HuH-7 (cell line): Measurements from ENCODE around the gene GLOD4.
A peak's percentile ranks its signal among the peaks of the same experiment; 100 is the strongest.

ENCODE experiments used
- DNase-seq: peaks from one replicate; pipeline ENCODE4 v3.0.0; 2011; ENCODE audit warnings: low spot score

Gene GLOD4

DNA sequence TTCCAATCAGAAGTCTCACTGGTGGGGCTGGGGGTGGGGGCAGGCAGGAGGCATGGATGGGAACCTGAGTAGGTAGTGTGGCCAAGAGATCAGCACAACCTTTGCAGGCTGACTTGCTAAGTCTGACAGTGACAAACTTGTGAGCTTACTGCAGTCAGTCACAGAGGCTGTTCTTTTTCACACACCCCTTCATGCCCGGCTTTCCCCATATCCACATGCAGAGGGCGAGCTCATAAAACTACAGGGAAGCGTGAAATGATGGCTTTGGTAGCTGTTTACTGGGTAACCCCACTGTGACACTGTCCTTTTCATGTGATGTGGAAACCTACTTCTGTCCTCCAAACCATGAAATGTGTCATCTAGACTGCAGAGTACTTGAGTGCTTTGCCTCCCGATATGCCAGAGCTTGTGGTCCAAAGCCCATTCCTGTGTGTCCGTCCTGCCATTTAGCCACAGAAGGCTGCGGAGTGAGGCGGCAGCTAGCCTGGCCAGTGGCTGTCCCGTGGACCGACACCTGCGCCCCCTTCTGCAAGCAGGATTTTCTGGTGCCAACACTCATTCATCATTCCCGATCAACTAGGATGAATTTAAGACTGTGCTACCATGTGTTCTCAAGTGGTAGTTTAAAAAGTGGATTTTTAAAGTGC, 39.8 kb downstream of the GLOD4 start:
- no peak for DNase-seq

DNA sequence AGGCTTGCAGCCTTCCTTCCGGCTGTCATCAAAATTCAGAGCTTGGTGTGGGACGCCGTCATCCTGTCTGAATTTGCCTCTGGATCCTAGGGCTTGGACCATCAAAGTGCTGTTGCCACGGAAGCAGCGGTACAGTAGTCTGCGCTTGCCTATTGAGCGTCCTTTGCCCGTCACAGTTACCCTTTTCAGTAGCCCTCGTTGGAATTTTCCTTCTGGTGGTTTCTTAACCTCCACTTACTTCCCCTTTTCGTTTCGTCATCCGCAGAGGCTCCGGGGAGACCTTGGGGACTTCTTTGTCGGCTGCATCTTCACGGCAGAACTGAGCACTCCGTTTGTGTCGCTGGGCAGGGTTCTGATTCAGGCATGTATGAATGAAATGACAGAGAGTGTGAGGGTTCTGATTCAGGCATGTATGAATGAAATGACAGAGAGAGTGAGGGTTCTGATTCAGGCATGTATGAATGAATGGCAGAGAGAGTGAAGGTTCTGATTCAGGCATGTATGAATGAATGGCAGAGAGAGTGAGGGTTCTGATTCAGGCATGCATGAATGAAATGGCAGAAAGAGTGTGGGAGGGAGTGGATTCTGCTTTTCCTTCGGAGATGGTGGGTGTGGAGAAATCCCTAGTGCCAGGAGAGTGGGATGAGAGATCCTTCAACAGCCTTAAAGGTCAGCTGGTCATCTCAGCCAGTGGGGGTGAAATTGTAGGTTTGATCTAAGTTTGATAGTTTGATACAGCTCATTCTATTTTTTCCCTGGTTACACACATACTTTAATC, 41.7 kb downstream of the GLOD4 start:
- DNase-seq: no peak

DNA sequence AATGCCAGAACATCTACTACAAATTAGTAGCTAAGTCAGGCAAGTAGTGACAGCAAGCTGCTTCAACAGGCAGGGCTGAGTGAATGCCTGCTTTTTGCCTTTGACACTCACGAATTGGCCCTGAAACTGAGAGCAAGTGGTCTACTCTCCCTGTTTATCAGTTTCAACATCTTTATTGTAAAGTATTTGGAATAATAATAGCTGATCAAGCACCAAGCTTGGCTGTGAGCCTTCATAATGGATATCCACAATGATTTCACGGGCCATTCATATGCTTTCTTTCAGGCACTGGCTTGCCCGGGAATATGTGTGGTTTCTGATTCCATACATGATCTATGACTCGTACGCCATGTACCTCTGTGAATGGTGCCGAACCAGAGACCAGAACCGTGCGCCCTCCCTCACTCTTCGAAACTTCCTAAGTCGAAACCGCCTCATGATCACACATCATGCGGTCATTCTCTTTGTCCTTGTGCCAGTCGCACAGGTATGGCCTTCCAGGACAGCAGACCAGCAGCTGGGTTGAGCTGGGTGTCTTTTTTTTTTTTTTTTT, 44.4 kb downstream of the GLOD4 start:
- no peak for DNase-seq

DNA sequence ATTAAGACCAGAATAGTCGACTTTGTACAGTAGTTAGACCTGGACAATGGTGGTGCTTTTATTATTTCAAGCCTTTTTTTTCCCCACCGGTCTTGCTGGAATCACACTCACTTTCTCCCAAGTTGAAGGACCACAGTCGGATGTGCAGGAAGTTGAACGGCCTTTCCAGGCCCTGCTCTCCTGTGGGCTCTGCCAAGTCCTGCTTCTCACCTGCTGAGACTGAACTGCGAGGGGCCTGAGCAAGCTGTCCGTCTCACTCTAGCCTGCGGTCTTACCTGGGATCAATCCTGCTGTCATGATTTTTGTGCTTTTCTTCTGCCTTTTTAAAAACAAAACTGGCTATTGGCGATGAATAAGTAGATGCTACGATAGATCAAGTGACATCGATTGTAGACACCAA, 48.3 kb downstream of the GLOD4 start:
- DNase-seq: no peak

GRCh38 chr17:732902-733720, 49.0 kb downstream of the GLOD4 start:
- no peak for DNase-seq

GRCh38 chr17:732067-732901, 49.8 kb downstream of the GLOD4 start, which contains the start of gene TLCD3A:
TSS of gene TLCD3A (plus strand) at chr17:732596. CDS start at chr17:732648, 52 bp downstream.
- DNase-seq: peak; percentile 67

GRCh38 chr17:731644-732066, 50.4 kb downstream of the GLOD4 start:
- no peak for DNase-seq

GRCh38 chr17:728911-729310, 53.2 kb downstream of the GLOD4 start:
- no peak for DNase-seq

- DNase-seq: no peak
Observed at GRCh38 chr17:726271-726919, 55.7 kb downstream of the GLOD4 start.

DNA sequence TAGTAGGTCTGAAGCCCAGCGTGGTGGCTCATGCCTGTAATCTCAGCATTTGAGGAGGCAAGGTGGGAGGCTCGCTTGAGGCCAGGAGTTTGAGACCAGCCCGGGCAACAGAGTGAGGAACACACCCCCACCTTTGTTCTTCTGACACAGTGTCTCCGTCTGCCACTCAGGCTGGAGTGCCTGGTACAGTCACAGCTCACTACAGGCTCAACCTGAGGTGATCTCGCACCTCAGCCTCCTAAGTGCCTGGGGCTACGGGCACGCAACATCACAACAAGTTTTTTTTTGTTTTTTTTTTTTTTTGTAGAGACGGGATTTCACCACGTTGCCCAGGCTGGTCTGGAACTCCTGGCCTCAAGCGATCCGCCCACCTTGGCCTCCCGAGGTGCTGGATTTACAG, 56.3 kb downstream of the GLOD4 start:
- DNase-seq: no peak

GRCh38 chr17:725084-725483, 57.0 kb downstream of the GLOD4 start:
- no peak for DNase-seq

DNA sequence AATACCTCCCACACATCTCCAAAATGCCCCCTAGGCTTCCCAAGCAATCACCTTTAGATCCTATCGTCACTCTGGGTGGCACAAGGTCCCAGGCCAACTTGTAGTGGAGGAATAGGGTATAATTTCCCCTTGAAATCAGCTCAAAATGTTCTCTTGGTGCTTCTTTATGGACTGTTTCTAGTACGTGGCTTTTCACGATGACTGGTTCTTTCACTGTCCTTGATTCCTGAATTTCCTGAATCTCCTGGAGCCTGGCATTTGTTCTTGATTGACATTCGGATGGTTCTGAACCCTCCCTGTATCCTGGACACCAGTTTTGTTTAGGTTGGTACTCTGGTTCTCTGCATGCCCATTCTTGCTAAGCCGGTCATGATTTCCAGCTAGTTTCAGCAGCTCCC, 60.5 kb downstream of the GLOD4 start:
- no peak for DNase-seq

GRCh38 chr17:720706-721539, 61.2 kb downstream of the GLOD4 start:
- DNase-seq: no peak

DNA sequence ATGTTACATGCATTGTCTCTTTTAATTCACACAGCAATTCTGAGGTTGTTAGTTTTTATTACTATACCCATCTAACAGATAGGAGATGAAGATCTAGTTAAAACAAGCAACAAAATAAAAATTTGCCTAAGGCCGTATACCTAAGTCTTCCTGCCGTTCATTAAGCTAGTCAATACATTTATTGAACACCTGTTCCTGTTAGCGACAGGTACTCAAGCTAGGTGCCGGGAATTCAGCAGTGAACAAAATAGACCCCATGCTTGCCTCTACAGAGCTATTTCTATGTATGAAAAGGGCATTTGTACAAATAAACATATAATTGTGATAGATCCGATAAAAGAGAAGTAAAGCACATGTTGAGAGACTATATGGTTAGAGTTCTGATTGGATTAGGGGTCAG, 64.0 kb downstream of the GLOD4 start:
- no peak for DNase-seq
